Skeletal muscle tissue (tissue), 4 donors: ENCODE measurements around the gene KIF7. TPM values are rescaled to one million over a fixed set of nuclear protein-coding genes. Genes with fewer than 3 reads are reported as not detected.

Source experiments
- H3K27ac ChIP-seq: one replicate; pipeline ENCODE4 v1.7.0; 2013; ENCODE audit warnings: mild to moderate bottlenecking, low read depth, low read length, inconsistent platforms
- H3K27me3 ChIP-seq, 3 donors: one replicate each; pipeline ENCODE4 v1.7.0; 2013; ENCODE audit warnings: low read length in 3 of 3; ENCODE audit not compliant: control insufficient read depth in 3 of 3, insufficient read depth in 3 of 3
- H3K36me3 ChIP-seq, 3 donors: one replicate each; pipeline ENCODE4 v1.7.0; 2013; ENCODE audit warnings: low read length in 3 of 3; ENCODE audit not compliant: control insufficient read depth in 3 of 3, insufficient read depth in 3 of 3
- H3K4me1 ChIP-seq, 3 donors: one replicate each; pipeline ENCODE4 v1.7.0; 2013; ENCODE audit warnings: low read length in 3 of 3, mild to moderate bottlenecking in 3 of 3; ENCODE audit not compliant: control insufficient read depth in 3 of 3, insufficient read depth in 3 of 3
- H3K4me3 ChIP-seq, 3 donors: one replicate each; pipeline ENCODE4 v1.7.0; 2013; ENCODE audit warnings: low read length in 3 of 3
- H3K9ac ChIP-seq, 3 donors: one replicate each; pipeline ENCODE4 v1.7.0; 2013; ENCODE audit warnings: low read length in 3 of 3, mild to moderate bottlenecking in 3 of 3, moderate library complexity in 2 of 3, low read depth in 1 of 3
- H3K9me3 ChIP-seq, 3 donors: one replicate each; pipeline ENCODE4 v1.7.0; 2013; ENCODE audit warnings: low read length in 3 of 3; ENCODE audit not compliant: control insufficient read depth in 3 of 3
- total RNA-seq: library from RNA; depleted of rRNA; stranded (reverse); fragments of >200 nt; gene quantifications from one replicate; pipeline ENCODE4 v1.2.3, GENCODE V29; 2014
- donor health status: Osteomylitis.

The KIF7 gene
- total RNA-seq, 1 donor from 2014 or later: 4.7 TPM

GRCh38 chr15:89670971-89671560 lies 15.8 kb upstream of the KIF7 start:
- Histone ChIP-seq H3K27me3 (no peaks in the 10 kb centered on the region), H3K4me3 (no peak overlapping the region), H3K36me3 (no peaks in the 10 kb centered on the region), H3K27ac (no peak overlapping the region), H3K9me3 (no peaks in the 10 kb centered on the region), H3K9ac (no peak overlapping the region), H3K4me1 (peaks cover 2 to 4% (median 3%) of the 10 kb centered on the region in 3 donors)

- H3K27me3 ChIP-seq: no peaks in the 10 kb centered on the region
- no peaks in the 10 kb centered on the region for H3K36me3 ChIP-seq
- H3K27ac ChIP-seq: no peak overlapping the region
- H3K9ac ChIP-seq: no peak overlapping the region
- H3K4me1 ChIP-seq: peaks cover 4 to 8% (median 8%) of the 10 kb centered on the region in 3 donors
- no peak overlapping the region for H3K4me3 ChIP-seq
- H3K9me3 ChIP-seq: no peaks in the 10 kb centered on the region
These were observed 14.7 kb upstream of the KIF7 start for GRCh38 chr15:89669941-89670340.

- H3K4me1 ChIP-seq: peaks cover 10% of the 10 kb centered on the region in 3 donors
These were observed 14.1 kb upstream of the KIF7 start for GRCh38 chr15:89669309-89669865.

GRCh38 chr15:89668171-89668570 lies 12.9 kb upstream of the KIF7 start:
- H3K27ac ChIP-seq: no peak overlapping the region
- H3K36me3 ChIP-seq: no peaks in the 10 kb centered on the region
- H3K27me3 ChIP-seq: no peaks in the 10 kb centered on the region
- H3K4me3 ChIP-seq: no peak overlapping the region
- H3K4me1 ChIP-seq: peaks cover 11 to 13% (median 12%) of the 10 kb centered on the region in 3 donors
- no peak overlapping the region for H3K9ac ChIP-seq
- H3K9me3 ChIP-seq: no peaks in the 10 kb centered on the region

More at GRCh38 chr15:89669309-89669865, 14.1 kb upstream of the KIF7 start:
- no peak overlapping the region for H3K4me3 ChIP-seq
- no peak overlapping the region for H3K27ac ChIP-seq
- no peaks in the 10 kb centered on the region for H3K36me3 ChIP-seq
- H3K9ac ChIP-seq: no peak overlapping the region
- H3K27me3 ChIP-seq: no peaks in the 10 kb centered on the region
- H3K9me3 ChIP-seq: no peaks in the 10 kb centered on the region

GRCh38 chr15:89667706-89667960 lies 12.4 kb upstream of the KIF7 start:
- H3K9me3 ChIP-seq: no peaks in the 10 kb centered on the region
- peaks cover 14 to 17% (median 15%) of the 10 kb centered on the region in 3 donors for H3K4me1 ChIP-seq
- no peaks in the 10 kb centered on the region for H3K36me3 ChIP-seq
- no peak overlapping the region for H3K9ac ChIP-seq
- no peak overlapping the region for H3K4me3 ChIP-seq
- no peak overlapping the region for H3K27ac ChIP-seq
- H3K27me3 ChIP-seq: no peaks in the 10 kb centered on the region

- Histone ChIP-seq H3K4me3 (no peak overlapping the region), H3K9ac (no peak overlapping the region), H3K27me3 (no peaks in the 10 kb centered on the region), H3K9me3 (no peaks in the 10 kb centered on the region), H3K27ac (no peak overlapping the region), H3K36me3 (no peaks in the 10 kb centered on the region), H3K4me1 (peaks cover 17 to 21% (median 19%) of the 10 kb centered on the region in 3 donors)
These were observed 11.8 kb upstream of the KIF7 start for GRCh38 chr15:89666858-89667705.

GRCh38 chr15:89666184-89666857 lies 11.1 kb upstream of the KIF7 start:
- peak overlapping the region; percentile 79 for H3K27ac ChIP-seq
- H3K9me3 ChIP-seq: no peaks in the 10 kb centered on the region
- no peaks in the 10 kb centered on the region for H3K27me3 ChIP-seq
- H3K4me1 ChIP-seq: peaks cover 17 to 21% (median 19%) of the 10 kb centered on the region in 3 donors
- H3K36me3 ChIP-seq: no peaks in the 10 kb centered on the region
- peak overlapping the region in 1 of 3 donors; percentile 63 for H3K4me3 ChIP-seq
- peak overlapping the region; percentile 65 to 76 (median 65) for H3K9ac ChIP-seq

- peak overlapping the region; percentile 48 to 63 (median 61) for H3K4me3 ChIP-seq
- peak overlapping the region; percentile 65 to 76 (median 70) for H3K9ac ChIP-seq
- H3K27me3 ChIP-seq: no peaks in the 10 kb centered on the region
- H3K9me3 ChIP-seq: no peaks in the 10 kb centered on the region
- peaks cover 17 to 21% (median 19%) of the 10 kb centered on the region in 3 donors for H3K4me1 ChIP-seq
- no peaks in the 10 kb centered on the region for H3K36me3 ChIP-seq
- peak overlapping the region; percentile 79 for H3K27ac ChIP-seq
These were observed 10.3 kb upstream of the KIF7 start for GRCh38 chr15:89665449-89666181.

GRCh38 chr15:89664441-89665350 lies 9.4 kb upstream of the KIF7 start:
- no peaks in the 10 kb centered on the region for H3K27me3 ChIP-seq
- H3K4me1 ChIP-seq: peaks cover 17 to 21% (median 19%) of the 10 kb centered on the region in 3 donors
- no peaks in the 10 kb centered on the region for H3K36me3 ChIP-seq
- peak overlapping the region; percentile 3 for H3K27ac ChIP-seq
- peak overlapping the region; percentile 65 to 76 (median 70) for H3K9ac ChIP-seq
- H3K4me3 ChIP-seq: peak overlapping the region; percentile 48 to 63 (median 61)
- no peaks in the 10 kb centered on the region for H3K9me3 ChIP-seq
